GM12878 (cell line): ENCODE measurements around the gene PLA2G3. TPM values are rescaled to one million over a fixed set of nuclear protein-coding genes. Genes with fewer than 3 reads are reported as not detected.
A peak's percentile ranks its signal among the peaks of the same experiment; 100 is the strongest.

Experiments
- ATAC-seq: fragments of 200-7000 bp; cut with Tn5 transposase; 3 replicates; pipeline ENCODE4 v1.9.1; 2020; ENCODE audit warnings: mild to moderate bottlenecking, moderate library complexity
- BruUV-seq: library from RNA; stranded (reverse); fragments of 400-500 nt; replicated peaks from 2 replicates; lab custom pipeline; 2021; lab: Mats Ljungman, UMichigan
- CTCF ChIA-PET: fragments of 300-600 bp; sonication (Branson Sonifier 250); formaldehyde crosslinking; extraction: SDS; loops from one replicate; lab custom pipeline; 2021; ENCODE audit warnings: inconsistent platforms; lab: Yijun Ruan, JAX
- POLR2A ChIA-PET: fragments of 350-600 bp; formaldehyde crosslinking; extraction: SDS; loops from one replicate; lab custom pipeline; 2021; ENCODE audit warnings: inconsistent platforms; lab: Charles Lee
- RAD21 ChIA-PET: fragments of 300-600 bp; sonication (Branson Sonifier 250); formaldehyde crosslinking; loops from one replicate; lab custom pipeline; 2023; ENCODE audit warnings: antibody characterized with exemption; ENCODE audit not compliant: unreplicated experiment; lab: Charles Lee
- SMC1A ChIA-PET: fragments of 300-600 bp; sonication (Branson Sonifier 250); formaldehyde crosslinking; loops from one replicate; lab custom pipeline; 2023; ENCODE audit not compliant: unreplicated experiment, uncharacterized antibody; lab: Charles Lee
- DNase-seq: peaks from one replicate; pipeline ENCODE4 v3.0.0-alpha.2; 2011; ENCODE audit warnings: low read depth, low spot score
- FAIRE-seq: peaks from 3 replicates; lab custom pipeline; 2011; peaks lifted over from hg19 to GRCh38; lab: Jason Lieb, UNC
- H2AFZ ChIP-seq: 2 replicates; pipeline ENCODE4 v1.6.0; 2011; ENCODE audit warnings: low read depth, low read length, control low read depth; ENCODE audit not compliant: control insufficient read depth
- H3K27ac ChIP-seq: 2 replicates; pipeline ENCODE4 v1.5.1; 2011; ENCODE audit warnings: control low read depth; ENCODE audit not compliant: control insufficient read depth, insufficient read depth
- H3K27me3 ChIP-seq, 2 experiments: replicated peaks in 1 of 2; 2 replicates each; pipeline versions ENCODE4 v1.6.0 to v1.6.1; 2011; ENCODE audit warnings: low read length in 1 of 2; ENCODE audit not compliant: control insufficient read depth in 2 of 2, insufficient read depth in 2 of 2
- H3K36me3 ChIP-seq, 2 experiments: 2 replicates each; pipeline ENCODE4 v1.5.1; 2011; ENCODE audit warnings: low read length in 1 of 2; ENCODE audit not compliant: control insufficient read depth in 2 of 2, insufficient read depth in 2 of 2
- H3K4me1 ChIP-seq: 2 replicates; pipeline ENCODE4 v1.6.1; 2011; ENCODE audit warnings: mild to moderate bottlenecking, low read length, moderate library complexity, mixed read lengths; ENCODE audit not compliant: control insufficient read depth, insufficient read depth
- H3K4me2 ChIP-seq: 2 replicates; pipeline ENCODE4 v1.6.0; 2011; ENCODE audit warnings: control low read depth; ENCODE audit not compliant: control insufficient read depth, insufficient read depth
- H3K4me3 ChIP-seq: fragments of 200-600 bp; sonication (generic); 2 replicates; pipeline ENCODE4 v1.5.1; 2016
- H3K79me2 ChIP-seq: 2 replicates; pipeline ENCODE4 v1.6.0; 2011; ENCODE audit warnings: low read length; ENCODE audit not compliant: control insufficient read depth, insufficient read depth
- H3K9ac ChIP-seq: 2 replicates; pipeline ENCODE4 v1.8.0; 2011; ENCODE audit warnings: low read length, control low read depth, mixed read lengths; ENCODE audit not compliant: control insufficient read depth, insufficient read depth
- H3K9me3 ChIP-seq: replicated peaks from 3 replicates; pipeline ENCODE4 v1.5.1; 2011; ENCODE audit warnings: mild to moderate bottlenecking, low read length; ENCODE audit not compliant: control insufficient read depth, insufficient read depth
- H4K20me1 ChIP-seq: 2 replicates; pipeline ENCODE4 v1.6.0; 2011; ENCODE audit not compliant: control insufficient read depth, insufficient read depth
- BHLHE40 ChIP-seq, 2 experiments: fragments of 450-650 bp in 1 of 2; IDR thresholded peaks; 2 replicates each; pipeline ENCODE4 v1.6.1; 2011 to 2017; ENCODE audit warnings: low read depth in 2 of 2, borderline replicate concordance in 1 of 2, improper control_type of control experiment in 1 of 2, low read length in 1 of 2, mild to moderate bottlenecking in 1 of 2
- CEBPZ ChIP-seq: fragments of 150-350 bp; IDR thresholded peaks from 2 replicates; pipeline ENCODE4 v1.6.1; 2016; ENCODE audit warnings: low read depth, low read length
- DPF2 ChIP-seq: fragments of 450-650 bp; IDR thresholded peaks from 2 replicates; pipeline ENCODE4 v1.6.1; 2017; ENCODE audit warnings: mild to moderate bottlenecking
- EZH2 ChIP-seq: IDR thresholded peaks from 2 replicates; pipeline ENCODE4 v1.6.1; 2012; ENCODE audit warnings: low read depth, mild to moderate bottlenecking, control low read depth, inconsistent platforms, low read length, borderline replicate concordance; ENCODE audit not compliant: control insufficient read depth
- HDAC2 ChIP-seq: fragments of 200-600 bp; sonication (generic); IDR thresholded peaks from 2 replicates; pipeline ENCODE4 v1.6.1; 2017
- IRF4 ChIP-seq: IDR thresholded peaks from 2 replicates; pipeline ENCODE4 v1.6.1; 2011; ENCODE audit warnings: low read depth, low read length
- REST ChIP-seq: IDR thresholded peaks from 2 replicates; pipeline ENCODE4 v1.6.1; 2012; ENCODE audit warnings: mild to moderate bottlenecking, low read depth, low read length
- WRNIP1 ChIP-seq: IDR thresholded peaks from 2 replicates; pipeline ENCODE4 v1.6.1; 2011; ENCODE audit warnings: low read depth, low read length, improper control_type of control experiment, borderline replicate concordance
- WGBS: methylation state at CpG from one replicate; pipeline ENCODE4 v1.1.6; 2016; ENCODE audit warnings: low lambda C conversion rate; ENCODE audit not compliant: insufficient replicate concordance, insufficient coverage; ENCODE audit errors: missing lambda C conversion rate; 5-methylcytosine and 5-hydroxymethylcytosine counted together
- in situ Hi-C: fragments of 300-500 bp; cut with MboI; formaldehyde crosslinking; loops from 9 replicates; pipeline ENCODE4 v1.14.3; 2018; ENCODE audit warnings: mixed read lengths
- intact Hi-C: fragments of 100-400 bp; cut with micrococcal nuclease; formaldehyde crosslinking; loops from one replicate; pipeline ENCODE4 v1.14.2; 2022; ENCODE audit not compliant: unreplicated experiment
- polyA plus RNA-seq, 11 experiments: library from polyadenylated mRNA; depleted of rRNA in 4 of 11; unstranded in 6 of 11; stranded (reverse) in 5 of 11; fragments of >200 nt; fragmentation: Nextera tagmentation in 4 of 11; fragmentation: Illumina TruSeq in 1 of 11; extraction: Ambion mirVana in 4 of 11; extraction: Trizol in 1 of 11; gene quantifications; 1 replicate in 1 of 11; 2 replicates in 10 of 11; pipeline versions ENCODE4 v1.2.1 to v1.2.3, GENCODE V29; 2011 to 2016; ENCODE audit warnings: inconsistent platforms in 2 of 11, missing spikeins in 2 of 11, low read depth in 1 of 11
- total RNA-seq, 4 experiments: library from RNA; depleted of rRNA in 3 of 4; stranded (reverse); fragments of >200 nt in 3 of 4; fragmentation: Illumina TruSeq in 1 of 4; extraction: Trizol in 1 of 4; gene quantifications; 2 replicates each; pipeline versions ENCODE4 v1.2.1 to v1.2.3, GENCODE V29; 2013 to 2021

The PLA2G3 gene
- total and polyA plus RNA-seq, 10 of the 15 experiments (the other 5 are each of a cell fraction or from before 2014, with no cell fraction given), result 0.04 TPM; not detected in 9

- POLR2A ChIA-PET, result interaction anchor here (0.6 to 0.7 kb wide), 2 partner anchors 49 to 789 kb away, joined by 3 read pairs; no protein-coding TSS in a partner anchor
- Histone ChIP-seq H3K9me3 (no peaks in the 10 kb centered on the region), H3K4me1 (0 out of 2 replicates have a peak, but pooled peaks cover 3% of the 10 kb centered on the region), H2AFZ (no peak overlapping the region), H3K4me3 (no peak overlapping the region), H4K20me1 (no peaks in the 10 kb centered on the region), H3K36me3 (no peaks in the 10 kb centered on the region; a peak in 1 of 4 replicates), H3K4me2 (no peak overlapping the region), H3K9ac (no peak overlapping the region), H3K27me3 (no peaks in the 10 kb centered on the region), H3K79me2 (peaks cover 10% of the 10 kb centered on the region), H3K27ac (no peak overlapping the region)
- CTCF ChIA-PET, result interaction anchor here (0.6 to 3.7 kb wide), 3 partner anchors 77 to 199 kb away, joined by 3 to 15 read pairs (median 4); no protein-coding TSS in a partner anchor
- intact Hi-C loops (loop anchor here (5.0 kb wide), 1 partner anchor 70 kb away; no protein-coding TSS in a partner anchor), in situ Hi-C loops (no loop called here)
- SMC1A ChIA-PET, result interaction anchor here (1.1 kb wide), 1 partner anchor 57 kb away, joined by 3 read pairs; no protein-coding TSS in a partner anchor
- no peak for FAIRE-seq
- TF ChIP-seq IRF4 (no peak), EZH2 (no peak)
- DNase-seq, result no peak
- RAD21 ChIA-PET, result interaction anchor here (1.3 kb wide), 1 partner anchor 68 kb away, joined by 4 read pairs; no protein-coding TSS in a partner anchor
- BruUV-seq, result no TSS peak
- WGBS, result 62% methylated on average over 5 of the region's 5 CpGs
- ATAC-seq, result no peak
Observed at GRCh38 chr22:31162015-31162765, 21.9 kb upstream of the PLA2G3 start.

- H3K9me3 ChIP-seq, result no peaks in the 10 kb centered on the region
- H2AFZ ChIP-seq, result no peak overlapping the region
- H3K27me3 ChIP-seq, result no peaks in the 10 kb centered on the region; a peak in 1 of 4 replicates
- H3K4me1 ChIP-seq, result 0 out of 2 replicates have a peak, but pooled peaks cover 3% of the 10 kb centered on the region
- peak overlapping the region; percentile 96 for H3K4me2 ChIP-seq
- no peak overlapping the region; the same call in 1 of the 2 replicates for H3K9ac ChIP-seq
- no peak overlapping the region for H3K4me3 ChIP-seq
- no peaks in the 10 kb centered on the region; a peak in 1 of 4 replicates for H3K36me3 ChIP-seq
- no TSS peak for BruUV-seq
- no peak overlapping the region for H3K27ac ChIP-seq
- in situ Hi-C loops, result no loop called here
- RAD21 ChIA-PET, result interaction anchor here (1.3 kb wide), 1 partner anchor 69 kb away, joined by 4 read pairs; no protein-coding TSS in a partner anchor
- CTCF ChIA-PET, result interaction anchor here (0.8 to 3.7 kb wide), 8 partner anchors 18 to 242 kb away, joined by 3 to 15 read pairs (median 4); no protein-coding TSS in a partner anchor
- DNase-seq, result no peak
- intact Hi-C loops, result loop anchor here (5.0 kb wide), 1 partner anchor 71 kb away; no protein-coding TSS in a partner anchor
- SMC1A ChIA-PET, result interaction anchor here (0.9 to 1.5 kb wide), 5 partner anchors 17 to 131 kb away, joined by 3 to 4 read pairs (median 3); partner anchors contain the start of gene PIK3IP1
- H4K20me1 ChIP-seq, result no peaks in the 10 kb centered on the region
- no peak for ATAC-seq
- peaks cover 10% of the 10 kb centered on the region for H3K79me2 ChIP-seq
- POLR2A ChIA-PET, result interaction anchor here (0.5 to 0.7 kb wide), 2 partner anchors 70 to 367 kb away, joined by 3 to 9 read pairs; no protein-coding TSS in a partner anchor
- no peak for FAIRE-seq
- no peak for TF ChIP-seq DPF2
- TF ChIP-seq HDAC2, result no peak
- no peak for TF ChIP-seq BHLHE40 (IDR thresholded peaks at IDR 0.05; ENCODE audit: borderline replicate concordance in 1 of 2, low read depth in 2 of 2, low read length in 1 of 2)
- TF ChIP-seq CEBPZ, result no peak
- no peak for TF ChIP-seq REST
- TF ChIP-seq WRNIP1, result no peak
Observed at GRCh38 chr22:31161386-31161785, 21.1 kb upstream of the PLA2G3 start.
